ENCODE data around the gene DDX5. TPM values are rescaled to one million over a fixed set of nuclear protein-coding genes. Genes with fewer than 3 reads are reported as not detected.
A peak's percentile ranks its signal among the peaks of the same experiment; 100 is the strongest.

DDX5 gene
- total RNA-seq, 1 experiment from 2014 or later: 869 TPM

- Histone ChIP-seq H4K5ac (ENCODE audit: insufficient read length, low read depth, low read length) (no peak overlapping the region), H3K9me3 (ENCODE audit: control insufficient read depth, low read depth, low read length) (no peaks in the 10 kb centered on the region), H3K4me1 (ENCODE audit: insufficient read depth, low read length) (no peaks in the 10 kb centered on the region; the same call in 1 of the 2 replicates), H3K14ac (ENCODE audit: insufficient read depth, low read length) (no peak overlapping the region), H2BK20ac (ENCODE audit: low read depth, low read length, poor library complexity, severe bottlenecking) (no peak overlapping the region), H4K91ac (ENCODE audit: insufficient read length, low read depth, low read length) (no peak overlapping the region), H3K56ac (ENCODE audit: insufficient read length, low read depth, low read length) (no peak overlapping the region), H2AFZ (ENCODE audit: low read length) (no peak overlapping the region), H2BK15ac (ENCODE audit: low read depth, low read length) (no peak overlapping the region), H3K23me2 (ENCODE audit: insufficient read length, low read depth, low read length, poor library complexity, severe bottlenecking) (peaks cover 4% of the 10 kb centered on the region), H3K79me1 (ENCODE audit: insufficient read depth, low read depth, low read length, poor library complexity, severe bottlenecking) (peaks cover 2% of the 10 kb centered on the region), H3K4me2 (ENCODE audit: insufficient read depth, insufficient read length, low read length) (no peak overlapping the region), H3T11ph (ENCODE audit: low read length) (no peak overlapping the region), H2BK12ac (ENCODE audit: insufficient read length, low read depth, low read length) (no peak overlapping the region), H2AK5ac (ENCODE audit: insufficient read length, low read length) (no peak overlapping the region), H2BK5ac (ENCODE audit: insufficient read length, low read length) (no peak overlapping the region), H3K4ac (ENCODE audit: low read depth, low read length) (no peak overlapping the region), H3K18ac (ENCODE audit: insufficient read length, low read depth, low read length) (no peak overlapping the region), H3K23ac (ENCODE audit: insufficient read length, low read depth, low read length) (no peak overlapping the region), H3K79me2 (ENCODE audit: insufficient read depth, low read length) (peaks cover 5% of the 10 kb centered on the region; the same call in 1 of the 2 replicates), H4K20me1 (ENCODE audit: control insufficient read depth, insufficient read depth, insufficient read length) (no peaks in the 10 kb centered on the region), H3K9ac (ENCODE audit: extremely low read depth, insufficient read length, low read length) (no peak overlapping the region), H4K8ac (replicated peaks; ENCODE audit: insufficient read length, low read depth, low read length) (no peak overlapping the region), H3K27ac (ENCODE audit: insufficient read length, low read depth, low read length) (no peak overlapping the region), H3K27me3 (ENCODE audit: insufficient read depth, low read length) (no peaks in the 10 kb centered on the region), H2BK120ac (ENCODE audit: low read depth, low read length, poor library complexity, severe bottlenecking) (no peak overlapping the region)
- H3K36me3 Mint-ChIP-seq (ENCODE audit: insufficient read depth in 1 of 3, low read depth in 3 of 3): peaks cover 44 to 76% (median 62%) of the 10 kb centered on the region in 3 experiments
- no CpG with 5 or more reads among the region's 13 CpGs for WGBS (ENCODE audit: extremely low coverage, insufficient read length, low lambda C conversion rate)
- H3K9me3 Mint-ChIP-seq: peaks cover 0 to 9% of the 10 kb centered on the region in 2 experiments; a peak in 3 of 5 replicates
- H3K4me1 Mint-ChIP-seq: peaks cover 12 to 20% of the 10 kb centered on the region in 2 experiments; a peak in 3 of 4 replicates
- H3K4me3 Mint-ChIP-seq: no peak overlapping the region; a peak in 1 of 5 replicates
- peak; percentile 69 for TF ChIP-seq CTCF (conservative IDR thresholded peaks at IDR 0.05)
- no peak for DNase-seq
- no peak overlapping the region for H3K27ac Mint-ChIP-seq
- H3K27me3 Mint-ChIP-seq (ENCODE audit: low read depth): no peaks in the 10 kb centered on the region
Measured at GRCh38 chr17:64491034-64491860, 14.8 kb downstream of the DDX5 start.
